Subcutaneous adipose tissue (tissue), 4 donors: ENCODE measurements around the gene PPP1R15A. TPM values are rescaled to one million over a fixed set of nuclear protein-coding genes. Genes with fewer than 3 reads are reported as not detected.

ENCODE experiments used
- CTCF ChIP-seq: fragments of 450-650 bp; IDR thresholded peaks from one replicate; pipeline ENCODE4 v1.5.1; 2016; ENCODE audit warnings: low read depth, mild to moderate bottlenecking, control low read depth, antibody characterized with exemption, moderate library complexity
- total RNA-seq, 4 donors: library from RNA; depleted of rRNA; stranded (reverse); fragments of >200 nt; gene quantifications; one replicate each; pipeline ENCODE4 v1.1.0, GENCODE V29; 2016

Gene PPP1R15A
- total RNA-seq, 4 donors from 2014 or later, result 30.5 to 81.7 (median 48.3) TPM

- TF ChIP-seq CTCF, result no peak
Measured at GRCh38 chr19:48921721-48922500, 49.7 kb downstream of the PPP1R15A start.

- TF ChIP-seq CTCF, result no peak
Measured at GRCh38 chr19:48922548-48923490, 50.6 kb downstream of the PPP1R15A start.

- TF ChIP-seq CTCF, result no peak
Measured at GRCh38 chr19:48925240-48925843, 53.1 kb downstream of the PPP1R15A start.

Other genes starting within 250 kb of the PPP1R15A start
- 10 to 100 TPM in 1 of 4 donors, 1 to 10 TPM in 2, under 1 TPM in 1; 0.33 to 18.6 (median 6.3) TPM for gene DBP, start 235.0 kb upstream of the PPP1R15A start, total RNA-seq
- gene CA11, start 226.2 kb upstream of the PPP1R15A start, total RNA-seq, result 1 to 10 TPM in 2 of 4 donors, not detected in 2; 1.5 to 3.4 TPM
- gene NTN5, start 199.4 kb upstream of the PPP1R15A start, total RNA-seq, result 1 to 10 TPM in 1 of 4 donors, not detected in 3; 1.5 TPM
- gene FUT2, start 176.4 kb upstream of the PPP1R15A start, total RNA-seq, result not detected
- under 1 TPM in 1 of 4 donors, not detected in 3; 0.51 TPM for gene MAMSTR, start 152.7 kb upstream of the PPP1R15A start, total RNA-seq
- 10 to 100 TPM in 3 of 4 donors, 1 to 10 TPM in 1; 4.1 to 38.1 (median 11.5) TPM for gene RASIP1, start 131.8 kb upstream of the PPP1R15A start, total RNA-seq
- under 1 TPM in 1 of 4 donors, not detected in 3; 0.75 TPM for gene IZUMO1, start 125.5 kb upstream of the PPP1R15A start, total RNA-seq
- 1 to 10 TPM; 1.0 to 7.2 (median 4.4) TPM for gene FUT1, start 119.8 kb upstream of the PPP1R15A start, total RNA-seq
- not detected for gene FGF21, start 116.9 kb upstream of the PPP1R15A start, total RNA-seq
- 10 to 100 TPM; 25.4 to 71.6 (median 40.1) TPM for gene BCAT2, start 61.4 kb upstream of the PPP1R15A start, total RNA-seq
- 10 to 100 TPM in 3 of 4 donors, 1 to 10 TPM in 1; 6.4 to 19.0 (median 13.8) TPM for gene HSD17B14, start 35.9 kb upstream of the PPP1R15A start, total RNA-seq
- gene PLEKHA4, start 3.8 kb upstream of the PPP1R15A start, total RNA-seq, result 10 to 100 TPM in 1 of 4 donors, 1 to 10 TPM in 3; 5.7 to 27.3 (median 8.5) TPM
- under 1 TPM in 1 of 4 donors, not detected in 3; 0.22 TPM for gene TULP2, start 26.3 kb downstream of the PPP1R15A start, total RNA-seq
- gene NUCB1, start 27.9 kb downstream of the PPP1R15A start, total RNA-seq, result 100 to 1,000 TPM; 128 to 480 (median 313) TPM
- gene DHDH, start 61.3 kb downstream of the PPP1R15A start, total RNA-seq, result 1 to 10 TPM in 1 of 4 donors, not detected in 3; 1.1 TPM
- gene BAX, start 82.5 kb downstream of the PPP1R15A start, total RNA-seq, result 10 to 100 TPM; 21.0 to 37.2 (median 31.2) TPM
- over 10,000 TPM in 3 of 4 donors, 1,000 to 10,000 TPM in 1; 7,770 to 28,830 (median 13,714) TPM for gene FTL, start 92.9 kb downstream of the PPP1R15A start, total RNA-seq
- gene GYS1, start 120.9 kb downstream of the PPP1R15A start, total RNA-seq, result 10 to 100 TPM; 15.1 to 86.3 (median 34.5) TPM
- gene RUVBL2, start 121.5 kb downstream of the PPP1R15A start, total RNA-seq, result 10 to 100 TPM; 34.3 to 62.5 (median 49.4) TPM
- not detected for gene LHB, start 144.7 kb downstream of the PPP1R15A start, total RNA-seq
- not detected for gene CGB3, start 151.9 kb downstream of the PPP1R15A start, total RNA-seq
- gene CGB2, start 159.5 kb downstream of the PPP1R15A start, total RNA-seq, result not detected
- gene CGB1, start 164.5 kb downstream of the PPP1R15A start, total RNA-seq, result not detected
- not detected for gene CGB5, start 171.4 kb downstream of the PPP1R15A start, total RNA-seq
- not detected for gene CGB8, start 176.7 kb downstream of the PPP1R15A start, total RNA-seq
- gene CGB7, start 185.3 kb downstream of the PPP1R15A start, total RNA-seq, result 1 to 10 TPM in 1 of 4 donors, not detected in 3; 1.3 TPM
- not detected for gene NTF4, start 192.4 kb downstream of the PPP1R15A start, total RNA-seq
- not detected for gene KCNA7, start 200.3 kb downstream of the PPP1R15A start, total RNA-seq
- 100 to 1,000 TPM; 122 to 164 (median 152) TPM for gene SNRNP70, start 213.0 kb downstream of the PPP1R15A start, total RNA-seq
- gene LIN7B, start 241.9 kb downstream of the PPP1R15A start, total RNA-seq, result 1 to 10 TPM in 3 of 4 donors, not detected in 1; 6.6 to 9.0 (median 7.1) TPM
- gene C19orf73, start 246.7 kb downstream of the PPP1R15A start, total RNA-seq, result 1 to 10 TPM in 3 of 4 donors, not detected in 1; 1.1 to 6.5 (median 1.5) TPM
- gene PPFIA3, start 247.1 kb downstream of the PPP1R15A start, total RNA-seq, result 1 to 10 TPM in 3 of 4 donors, under 1 TPM in 1; 0.68 to 5.7 (median 2.4) TPM